HG03565 (cell line): ENCODE results near the gene PARP12.

Experiments used
- ATAC-seq: cut with Tn5 transposase; IDR thresholded peaks from one replicate; pipeline ENCODE4 v1.9.1; 2021; ENCODE audit warnings: mild to moderate bottlenecking, moderate library complexity; ENCODE audit not compliant: unreplicated experiment

The PARP12 gene

DNA sequence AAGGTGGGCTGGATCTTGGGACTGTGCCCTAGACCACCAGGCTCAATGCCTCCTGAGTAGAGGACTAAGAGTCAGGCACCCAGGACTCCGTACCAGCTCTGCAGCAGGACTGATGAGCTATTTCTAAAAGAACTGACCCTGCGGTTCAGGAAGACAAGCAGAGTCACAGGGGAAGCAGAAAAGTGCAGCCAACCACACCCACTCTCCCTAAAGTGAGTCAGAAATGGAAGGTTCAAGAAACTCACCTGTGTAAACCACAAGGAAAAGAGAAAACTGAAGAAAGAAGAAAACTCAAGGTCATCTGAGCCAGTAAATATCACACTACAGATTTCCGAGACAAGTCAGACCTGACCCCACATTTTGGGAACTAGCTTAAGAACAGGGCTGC, 2.5 kb downstream of the PARP12 start:
- no peak for ATAC-seq

DNA sequence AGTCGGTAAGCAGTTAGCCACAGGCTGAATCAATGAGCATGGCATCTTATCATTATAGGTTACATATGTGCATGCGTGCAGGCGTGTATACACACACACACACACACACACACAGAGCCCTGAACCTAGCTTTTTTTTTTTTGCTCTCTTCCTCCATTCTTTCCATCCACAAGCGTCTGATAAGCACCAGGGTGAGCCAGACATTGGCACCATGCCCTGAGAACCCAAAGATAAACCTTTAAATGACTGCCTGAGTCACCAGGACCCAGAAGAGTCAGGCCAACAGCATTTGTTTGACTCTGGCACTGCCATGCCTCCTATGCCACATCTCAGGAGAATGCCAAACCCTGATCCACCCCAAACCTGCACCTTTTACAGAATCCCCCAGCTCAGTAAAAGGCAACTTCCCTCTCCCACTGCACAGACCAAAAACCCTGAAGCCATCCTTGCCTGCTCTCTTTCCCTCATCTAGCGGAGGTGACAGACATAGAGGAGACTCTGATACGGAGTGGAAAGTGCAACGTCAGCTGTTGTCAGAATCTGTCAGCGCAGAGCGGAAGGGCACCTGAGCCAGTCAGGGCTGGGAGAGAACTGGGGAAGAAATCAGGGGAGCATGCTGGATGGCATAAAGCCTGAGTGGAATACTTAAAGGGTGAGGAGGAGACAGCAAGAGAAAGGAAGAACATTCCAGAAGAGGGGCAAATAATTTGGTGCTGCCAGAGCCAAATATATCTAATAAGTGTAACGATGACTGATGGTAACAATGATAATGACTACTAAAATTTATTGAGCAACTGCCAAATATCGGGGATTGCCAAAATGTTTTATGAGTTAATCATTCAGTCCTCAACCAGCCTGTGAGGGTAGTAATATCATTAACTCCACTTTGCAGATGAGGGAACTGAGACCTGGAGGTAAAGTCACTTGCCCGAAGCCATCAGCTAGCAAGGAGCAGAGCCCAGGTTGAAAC, 3.2 kb downstream of the PARP12 start:
- no peak for ATAC-seq

- ATAC-seq, result no peak
These were observed 4.2 kb downstream of the PARP12 start for GRCh38 chr7:140058517-140058916.

DNA sequence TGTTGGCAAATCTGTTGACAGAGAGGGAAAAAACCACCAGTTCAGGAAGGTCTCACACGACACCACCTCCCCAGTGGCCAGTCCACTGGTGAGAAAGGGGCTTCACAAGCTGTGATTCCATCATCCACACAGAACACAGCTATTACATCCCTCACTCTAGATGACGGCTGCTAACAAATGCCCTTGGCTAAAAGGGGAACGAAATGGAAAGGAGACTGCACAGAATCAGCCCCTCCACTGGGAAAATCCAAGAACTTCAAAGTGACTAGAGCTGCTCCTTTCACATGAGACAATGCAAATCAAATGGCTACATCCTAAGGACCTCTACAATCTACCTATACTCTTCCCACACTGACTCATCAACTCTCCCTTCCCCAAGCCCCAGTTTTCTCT, 5.6 kb downstream of the PARP12 start:
- ATAC-seq, result no peak

GRCh38 chr7:140056431-140057142, 6.2 kb downstream of the PARP12 start:
- ATAC-seq, result no peak

DNA sequence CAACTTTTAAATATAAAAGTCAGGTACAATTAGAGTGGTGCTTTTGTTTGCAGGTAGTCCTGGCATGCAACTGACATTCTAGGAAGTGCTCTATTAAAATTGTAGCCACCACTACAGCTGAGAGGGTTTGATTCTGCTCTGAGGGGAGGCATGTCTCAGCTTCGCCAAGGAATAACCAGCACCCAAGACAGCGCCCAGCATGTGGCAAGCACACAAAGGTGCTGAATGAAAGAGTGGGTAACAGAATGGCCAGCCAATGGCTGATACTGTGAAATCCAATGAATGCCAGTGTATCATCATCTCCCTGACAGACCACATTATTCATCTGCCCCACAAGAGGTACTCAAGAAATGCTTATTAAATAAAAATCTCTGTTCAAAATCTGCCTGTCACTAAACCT, 6.9 kb downstream of the PARP12 start:
- ATAC-seq, result no peak

- ATAC-seq, result no peak
These were observed 8.0 kb downstream of the PARP12 start for GRCh38 chr7:140054751-140055150.

DNA sequence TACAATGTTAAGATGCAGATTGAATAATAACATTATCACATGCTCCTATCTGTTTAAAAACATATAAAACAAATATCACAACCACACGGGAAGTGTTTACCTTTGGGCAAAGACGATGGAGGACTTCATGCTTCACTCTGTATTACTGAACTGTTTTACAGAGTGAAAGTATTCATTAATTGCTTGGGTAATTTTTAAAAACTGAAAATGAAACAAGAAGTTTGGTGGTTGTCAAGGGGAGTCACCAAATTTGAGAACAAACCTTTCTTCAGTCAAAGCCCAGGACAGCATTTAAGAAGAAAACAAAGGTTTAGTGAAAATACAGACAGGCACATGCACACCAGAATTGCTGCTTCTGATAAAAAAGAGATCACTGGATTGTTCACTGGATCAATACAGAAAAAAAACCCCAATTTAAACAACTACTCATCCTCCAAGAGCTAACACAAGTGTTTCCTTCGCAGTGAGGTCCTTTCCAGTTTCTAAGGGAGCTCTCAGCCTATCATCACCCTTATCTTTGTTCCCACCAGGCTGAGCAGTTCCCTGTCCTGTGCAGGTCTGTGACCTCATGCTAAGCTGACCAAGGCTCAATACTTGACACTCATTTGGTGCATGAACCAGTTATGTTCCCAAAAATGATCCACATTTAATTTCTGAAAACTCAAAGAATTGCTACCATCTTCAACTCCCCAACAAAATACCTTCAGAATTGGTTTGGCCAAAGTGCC, 8.8 kb downstream of the PARP12 start:
- ATAC-seq, result peak; percentile 86

DNA sequence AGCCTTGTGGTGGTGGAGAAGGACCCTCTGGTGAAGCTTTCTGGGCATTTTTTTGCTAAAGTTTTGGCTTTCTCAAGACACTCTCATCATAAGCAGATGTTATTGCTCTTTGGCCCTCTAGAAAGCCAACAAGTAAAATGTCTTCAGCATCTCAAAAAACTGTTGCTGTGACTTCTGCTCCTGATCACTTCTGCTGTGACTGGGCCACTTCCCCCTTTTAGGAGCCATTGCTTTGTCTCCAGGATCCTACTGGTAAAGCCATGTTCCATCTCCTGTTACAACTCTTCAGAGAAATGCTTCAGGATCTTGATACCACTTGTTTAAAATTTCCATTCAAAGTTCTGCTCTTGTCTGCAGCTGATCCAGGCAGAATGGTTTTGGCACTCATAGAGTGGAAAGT, 10.9 kb downstream of the PARP12 start:
- ATAC-seq, result no peak

DNA sequence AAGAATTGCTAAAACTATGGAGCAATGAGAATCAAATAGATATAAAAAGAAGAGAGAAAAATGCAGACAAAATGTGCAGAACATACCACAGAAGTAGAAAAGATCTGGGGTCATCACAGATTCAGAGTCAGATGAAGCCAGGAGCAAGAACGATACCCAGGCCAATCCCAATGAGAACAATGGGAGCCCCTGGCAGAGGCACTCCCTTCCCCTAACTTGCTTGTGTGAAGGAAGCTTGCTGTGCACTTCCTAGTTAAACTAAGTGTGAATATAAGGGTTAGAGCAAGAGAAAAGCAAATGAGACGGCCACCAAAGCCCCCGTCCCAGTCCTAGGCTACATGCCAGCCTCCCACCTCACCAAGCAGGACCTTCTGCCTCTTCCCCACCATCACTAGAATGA, 12.7 kb downstream of the PARP12 start:
- no peak for ATAC-seq

GRCh38 chr7:140049339-140050024, 13.3 kb downstream of the PARP12 start:
- no peak for ATAC-seq

DNA sequence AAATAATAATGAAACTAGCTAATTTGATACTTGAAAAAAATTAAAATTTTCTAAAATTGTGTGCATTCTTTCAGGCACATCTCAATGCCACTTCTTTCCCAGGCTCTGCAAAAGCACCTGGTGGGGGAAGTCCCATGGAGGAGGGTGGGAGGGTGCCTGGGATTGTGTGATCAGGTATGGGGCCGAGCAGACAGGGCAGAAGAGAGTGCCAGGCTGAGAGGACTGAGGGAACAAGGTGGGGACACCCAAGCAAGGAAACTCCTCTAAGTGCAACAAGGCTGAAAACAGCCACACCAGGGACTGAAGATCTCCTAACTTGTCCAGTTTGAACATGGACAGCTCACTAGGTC, 13.8 kb downstream of the PARP12 start:
- no peak for ATAC-seq

GRCh38 chr7:140048138-140048537, 14.6 kb downstream of the PARP12 start:
- no peak for ATAC-seq

GRCh38 chr7:140047197-140047596, 15.6 kb downstream of the PARP12 start:
- no peak for ATAC-seq

DNA sequence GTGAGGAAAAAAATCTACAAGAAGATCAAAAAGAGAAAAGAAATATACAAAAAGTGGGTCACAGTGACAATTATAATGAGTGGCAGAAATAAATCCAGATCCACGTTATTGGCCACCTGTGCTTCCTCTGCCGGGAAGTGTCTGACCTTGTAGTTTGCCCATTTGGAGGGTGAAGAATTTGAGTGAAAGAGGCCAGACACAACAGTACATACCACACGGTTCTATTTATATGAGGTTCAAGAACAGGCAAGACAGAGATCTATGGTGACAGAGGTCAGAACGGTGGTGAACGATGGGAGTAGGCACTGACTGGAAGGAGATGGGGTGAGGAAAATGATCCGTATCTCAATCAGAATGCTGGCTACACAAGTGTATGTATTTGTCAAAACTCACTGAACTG, 17.1 kb downstream of the PARP12 start:
- ATAC-seq, result no peak

GRCh38 chr7:140044251-140044650, 18.5 kb downstream of the PARP12 start:
- ATAC-seq, result no peak

DNA sequence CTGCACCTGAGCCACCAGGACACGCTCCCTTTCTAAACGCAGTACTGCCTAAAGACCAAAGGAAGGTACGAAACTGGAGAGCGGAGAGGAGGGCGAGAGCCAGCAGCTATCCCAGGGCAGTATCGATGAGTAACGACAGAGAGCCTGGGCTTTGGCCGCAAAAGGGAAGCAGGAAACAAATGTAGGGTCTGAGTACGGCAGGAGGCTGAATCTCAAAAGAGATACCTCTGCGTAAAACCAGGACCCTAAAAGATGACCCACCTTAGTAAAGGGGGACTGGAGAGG, 20.4 kb downstream of the PARP12 start:
- ATAC-seq, result no peak

GRCh38 chr7:140041659-140042385, 20.9 kb downstream of the PARP12 start:
- ATAC-seq, result no peak

DNA sequence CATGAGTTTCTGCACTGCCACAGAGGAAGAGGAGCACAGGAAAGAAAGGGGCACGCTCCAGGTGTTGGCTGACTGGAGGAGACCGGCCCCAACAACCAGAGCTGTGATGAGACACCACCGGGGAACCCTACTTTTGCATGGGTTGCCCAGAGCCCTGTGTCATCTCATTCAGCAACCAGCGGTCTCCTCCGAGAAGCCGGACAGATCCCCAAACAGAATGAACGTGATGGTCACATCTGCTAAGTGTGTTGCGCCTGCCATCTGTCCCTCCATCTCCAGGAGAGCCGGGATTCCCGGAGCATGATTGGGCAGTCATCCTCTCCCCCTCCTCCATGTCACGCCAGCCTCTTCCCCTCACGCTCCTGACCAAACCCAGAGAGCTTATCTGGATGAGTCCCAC, 22.9 kb downstream of the PARP12 start:
- no peak for ATAC-seq

DNA sequence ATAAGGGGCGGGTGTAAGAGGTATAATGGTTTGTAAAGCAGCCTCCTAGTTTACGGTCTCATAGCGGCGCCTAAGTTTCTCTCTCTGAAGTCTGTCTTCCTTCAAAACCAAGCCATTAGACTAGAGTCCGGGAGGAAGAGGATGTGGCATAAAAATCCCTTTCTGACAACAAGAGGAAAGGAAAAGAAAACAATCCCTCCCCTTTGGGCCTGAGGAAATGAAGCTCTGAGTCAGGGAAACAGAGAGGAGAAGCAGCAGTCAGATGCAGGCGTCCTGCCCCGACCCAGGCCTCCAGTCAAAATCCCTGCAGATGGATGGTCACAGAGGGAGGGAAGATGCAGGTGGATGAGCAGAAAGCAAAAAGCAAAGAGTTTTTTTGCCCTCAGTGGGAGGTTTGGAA, 23.7 kb downstream of the PARP12 start:
- no peak for ATAC-seq
